HFF-Myc (cell line): ENCODE results near the gene MIR17HG.

Source experiments
- DNase-seq: peaks from one replicate; pipeline ENCODE4 v3.0.0-alpha.2; 2011; ENCODE audit warnings: low read depth; ENCODE audit errors: extremely low read depth
- H3K4me3 ChIP-seq: replicated peaks from 2 replicates; pipeline ENCODE4 v1.5.1; 2011; ENCODE audit warnings: low read depth, mild to moderate bottlenecking, control low read depth, low read length
- TF ChIP-seq, protein P1 (sequence below): IDR thresholded peaks from 2 replicates; pipeline ENCODE4 v1.5.1; 2012; ENCODE audit warnings: mild to moderate bottlenecking, low read depth, low read length, control low read depth; ENCODE audit errors: missing control alignments

The MIR17HG gene

DNA sequence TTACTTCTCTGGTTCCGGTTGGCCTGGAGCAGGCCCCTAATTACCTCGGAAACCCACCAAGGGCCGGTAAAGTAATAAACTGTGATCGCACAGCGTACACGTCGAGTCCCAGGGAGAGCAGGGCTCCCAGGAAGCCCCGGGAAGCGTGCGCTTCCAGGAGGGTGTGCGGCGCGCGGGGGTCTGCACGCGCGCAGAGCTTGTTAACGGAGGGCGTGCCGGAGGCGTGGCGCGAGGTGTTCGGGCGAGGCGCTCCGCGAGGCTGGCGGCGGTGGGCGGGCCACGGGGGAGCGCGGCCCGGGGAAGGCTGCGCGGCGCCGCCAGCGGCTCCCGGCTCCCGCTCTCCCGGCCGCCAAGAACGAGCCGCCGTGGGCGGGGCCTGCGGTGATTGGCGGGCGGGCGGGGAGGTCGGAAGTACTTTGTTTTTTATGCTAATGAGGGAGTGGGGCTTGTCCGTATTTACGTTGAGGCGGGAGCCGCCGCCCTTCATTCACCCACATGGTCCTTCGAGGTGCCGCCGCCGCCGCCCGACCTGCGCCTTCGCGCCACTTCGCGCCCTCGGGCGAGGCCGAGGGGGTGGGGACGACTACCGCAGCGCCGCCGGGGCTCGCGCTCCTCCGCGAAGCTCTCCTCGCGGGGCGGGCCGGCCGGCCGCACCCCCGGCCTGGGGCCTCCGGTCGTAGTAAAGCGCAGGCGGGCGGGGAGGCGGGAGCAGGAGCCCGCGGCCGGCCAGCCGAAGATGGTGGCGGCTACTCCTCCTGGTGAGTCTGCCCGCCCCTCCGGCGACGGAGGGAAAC, at the start of gene MIR17HG:
Gene MIR17HG (plus strand): TSS at position 486 of the 794 bp plus-strand sequence.
- TF ChIP-seq, protein P1, sequence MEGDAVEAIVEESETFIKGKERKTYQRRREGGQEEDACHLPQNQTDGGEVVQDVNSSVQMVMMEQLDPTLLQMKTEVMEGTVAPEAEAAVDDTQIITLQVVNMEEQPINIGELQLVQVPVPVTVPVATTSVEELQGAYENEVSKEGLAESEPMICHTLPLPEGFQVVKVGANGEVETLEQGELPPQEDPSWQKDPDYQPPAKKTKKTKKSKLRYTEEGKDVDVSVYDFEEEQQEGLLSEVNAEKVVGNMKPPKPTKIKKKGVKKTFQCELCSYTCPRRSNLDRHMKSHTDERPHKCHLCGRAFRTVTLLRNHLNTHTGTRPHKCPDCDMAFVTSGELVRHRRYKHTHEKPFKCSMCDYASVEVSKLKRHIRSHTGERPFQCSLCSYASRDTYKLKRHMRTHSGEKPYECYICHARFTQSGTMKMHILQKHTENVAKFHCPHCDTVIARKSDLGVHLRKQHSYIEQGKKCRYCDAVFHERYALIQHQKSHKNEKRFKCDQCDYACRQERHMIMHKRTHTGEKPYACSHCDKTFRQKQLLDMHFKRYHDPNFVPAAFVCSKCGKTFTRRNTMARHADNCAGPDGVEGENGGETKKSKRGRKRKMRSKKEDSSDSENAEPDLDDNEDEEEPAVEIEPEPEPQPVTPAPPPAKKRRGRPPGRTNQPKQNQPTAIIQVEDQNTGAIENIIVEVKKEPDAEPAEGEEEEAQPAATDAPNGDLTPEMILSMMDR, result no peak
- DNase-seq, result peak; percentile 45
- peak within 1 kb of the TSS; percentile 60 for H3K4me3 ChIP-seq

DNA sequence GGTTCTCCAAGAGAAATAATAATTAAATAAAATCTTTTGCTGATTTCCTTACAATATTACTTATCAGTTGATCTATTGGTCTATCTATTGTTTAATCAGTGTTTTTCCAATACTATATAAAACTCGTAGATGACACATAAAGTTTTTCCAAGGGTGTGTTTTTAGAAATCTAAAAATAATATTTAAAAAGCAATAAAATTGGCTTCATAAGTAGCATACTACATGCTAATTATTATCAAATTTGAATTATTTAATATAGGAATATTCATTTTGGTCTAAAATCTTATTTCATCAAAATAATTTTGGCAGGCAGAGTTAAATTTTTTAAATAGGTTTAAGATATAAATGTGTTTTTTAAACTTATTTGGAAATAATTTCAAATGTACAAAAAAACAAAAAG, 49.4 kb upstream of the MIR17HG start:
- TF ChIP-seq, protein P1, result no peak
- DNase-seq, result no peak
- no peak overlapping the region for H3K4me3 ChIP-seq

DNA sequence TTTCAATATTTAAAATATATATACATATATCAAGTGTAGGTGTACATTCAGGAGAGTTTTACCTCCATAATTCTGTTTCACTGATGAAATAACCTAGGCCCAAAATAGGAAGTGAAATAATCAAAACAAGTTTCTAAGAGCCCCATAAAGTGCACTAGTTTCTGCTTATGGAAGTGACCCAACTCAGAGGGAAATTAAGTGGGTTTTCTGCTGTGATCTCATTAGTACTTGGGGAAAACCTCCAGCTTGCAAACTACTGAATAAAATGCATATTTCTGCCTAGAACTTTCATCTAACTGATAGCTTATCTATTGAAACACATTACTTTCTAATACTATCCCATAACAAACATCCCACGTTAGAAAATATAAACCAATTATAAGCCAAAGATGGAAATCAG, 45.4 kb upstream of the MIR17HG start:
- TF ChIP-seq, protein P1, result no peak
- H3K4me3 ChIP-seq, result no peak overlapping the region
- DNase-seq, result no peak

DNA sequence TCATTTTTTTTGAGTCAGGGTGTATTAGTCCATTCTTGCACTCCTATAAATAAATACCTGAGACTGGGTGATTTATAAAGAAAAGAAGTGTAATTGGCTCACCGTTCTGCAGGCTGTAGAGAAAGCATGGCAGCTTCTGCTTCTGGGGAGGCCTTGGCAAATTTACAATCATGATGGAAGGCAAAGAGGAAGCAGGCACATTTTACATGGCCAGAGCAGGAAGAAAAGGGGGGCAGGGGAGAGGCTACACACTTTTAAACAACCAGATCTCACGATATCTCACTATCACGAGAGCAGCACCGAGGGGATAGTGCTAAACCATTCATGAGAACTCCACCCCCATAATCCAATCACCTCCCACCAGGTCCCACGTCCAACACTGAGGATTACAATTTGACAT, 44.5 kb upstream of the MIR17HG start:
- DNase-seq, result no peak
- TF ChIP-seq, protein P1, result no peak
- H3K4me3 ChIP-seq, result no peak overlapping the region

DNA sequence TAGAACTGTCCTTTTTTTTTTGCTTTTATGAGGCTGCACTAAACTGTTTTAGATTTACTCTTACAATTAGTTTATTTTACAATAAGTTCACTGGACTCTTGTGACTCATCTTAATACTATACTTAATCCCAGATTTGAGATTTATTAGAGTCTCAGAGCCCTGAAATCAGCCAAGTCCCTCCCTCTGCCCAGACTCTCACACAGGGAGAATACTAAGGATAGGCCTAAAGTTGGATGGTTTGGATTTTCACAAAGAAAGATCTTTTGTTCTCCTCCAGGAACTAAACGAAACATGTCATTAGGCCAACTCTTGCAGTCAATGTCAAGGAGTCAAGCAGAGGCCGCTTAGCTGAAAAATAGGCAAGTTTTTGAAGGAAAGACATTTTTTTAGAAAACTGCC, 42.7 kb upstream of the MIR17HG start:
- TF ChIP-seq, protein P1, result no peak
- no peak overlapping the region for H3K4me3 ChIP-seq
- no peak for DNase-seq

DNA sequence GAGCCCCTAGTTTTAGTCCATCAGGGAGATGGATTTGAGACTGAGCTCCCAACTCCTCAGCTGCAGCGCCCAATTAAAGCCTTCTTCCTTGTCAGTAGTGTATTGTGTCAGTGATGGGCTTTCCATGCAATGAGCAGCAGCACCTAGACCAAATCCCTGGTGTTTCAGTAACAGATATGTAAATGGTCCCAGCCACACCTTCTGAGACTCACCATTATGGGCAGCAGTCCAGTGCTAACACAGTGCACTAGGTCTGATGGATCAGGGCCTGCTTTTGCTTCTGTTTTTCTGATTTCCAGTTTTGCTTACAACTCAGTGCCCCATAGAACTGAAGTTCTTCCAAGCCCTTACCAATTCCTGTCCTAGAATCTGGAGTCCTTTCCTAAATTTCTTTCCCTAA, 41.8 kb upstream of the MIR17HG start:
- no peak for DNase-seq
- TF ChIP-seq, protein P1, result no peak
- H3K4me3 ChIP-seq, result no peak overlapping the region
